Neural progenitor cell (in vitro differentiated cells): ENCODE data around the gene RWDD1. TPM values are rescaled to one million over a fixed set of nuclear protein-coding genes. Genes with fewer than 3 reads are reported as not detected.

Experiments used
- DNase-seq: peaks from one replicate; pipeline ENCODE4 v3.0.0-alpha.2; 2016; ENCODE audit warnings: low spot score
- H2AFZ ChIP-seq: fragments of 200-600 bp; sonication (generic); replicated peaks from 2 replicates; pipeline ENCODE4 v1.6.1; 2016; ENCODE audit warnings: antibody characterized with exemption
- H3F3A ChIP-seq: fragments of 200-600 bp; sonication (generic); 2 replicates; pipeline ENCODE4 v1.6.1; 2016; ENCODE audit warnings: antibody characterized with exemption, low read depth
- H3K27ac ChIP-seq: fragments of 200-600 bp; sonication (generic); 2 replicates; pipeline ENCODE4 v1.5.1; 2016; ENCODE audit warnings: mild to moderate bottlenecking
- H3K27me3 ChIP-seq: fragments of 200-600 bp; sonication (generic); 2 replicates; pipeline ENCODE4 v1.6.1; 2016; ENCODE audit warnings: mild to moderate bottlenecking, moderate library complexity
- H3K36me3 ChIP-seq: fragments of 200-600 bp; sonication (generic); 2 replicates; pipeline ENCODE4 v1.5.1; 2016
- H3K4me1 ChIP-seq: fragments of 200-600 bp; sonication (generic); 2 replicates; pipeline ENCODE4 v1.6.1; 2016; ENCODE audit warnings: mixed run types
- H3K4me2 ChIP-seq: fragments of 200-600 bp; sonication (generic); 2 replicates; pipeline ENCODE4 v1.6.1; 2016
- H3K4me3 ChIP-seq: fragments of 200-600 bp; sonication (generic); 2 replicates; pipeline ENCODE4 v1.5.1; 2016
- H3K79me2 ChIP-seq: fragments of 200-600 bp; sonication (generic); 2 replicates; pipeline ENCODE4 v1.6.1; 2016; ENCODE audit warnings: low read depth
- H3K9ac ChIP-seq: fragments of 200-600 bp; sonication (generic); 2 replicates; pipeline ENCODE4 v1.6.1; 2016
- H3K9me3 ChIP-seq: fragments of 200-600 bp; sonication (generic); 2 replicates; pipeline ENCODE4 v1.5.1; 2016; ENCODE audit warnings: low read depth
- H4K20me1 ChIP-seq: fragments of 200-600 bp; sonication (generic); 2 replicates; pipeline ENCODE4 v1.6.1; 2016; ENCODE audit warnings: low read depth
- H3K27ac Mint-ChIP-seq: 3 replicates; pipeline ENCODE4 v1.8.0; 2021; ENCODE audit warnings: mixed read lengths
- H3K27me3 Mint-ChIP-seq: 2 replicates; pipeline ENCODE4 v1.8.0; 2022; ENCODE audit warnings: low read depth, mild to moderate bottlenecking, inconsistent platforms, moderate library complexity, mixed read lengths; ENCODE audit not compliant: insufficient read depth
- H3K36me3 Mint-ChIP-seq: 3 replicates; pipeline ENCODE4 v1.8.0; 2021; ENCODE audit warnings: mixed read lengths
- H3K4me1 Mint-ChIP-seq: 3 replicates; pipeline ENCODE4 v1.8.0; 2021; ENCODE audit warnings: mixed read lengths
- H3K4me3 Mint-ChIP-seq: 3 replicates; pipeline ENCODE4 v1.8.0; 2021; ENCODE audit warnings: mild to moderate bottlenecking, moderate library complexity, mixed read lengths
- H3K9me3 Mint-ChIP-seq: 3 replicates; pipeline ENCODE4 v1.8.0; 2020; ENCODE audit warnings: mixed read lengths
- EZH2 ChIP-seq: fragments of 200-600 bp; sonication (generic); IDR thresholded peaks from 2 replicates; pipeline ENCODE4 v1.6.1; 2017; ENCODE audit warnings: antibody characterized with exemption, mild to moderate bottlenecking, moderate library complexity
- EZH2phosphoT487 ChIP-seq: fragments of 200-600 bp; sonication (generic); IDR thresholded peaks from 2 replicates; pipeline ENCODE4 v1.6.1; 2017; ENCODE audit warnings: antibody characterized with exemption
- total RNA-seq: library from RNA; depleted of rRNA; stranded (reverse); fragments of >200 nt; gene quantifications from 2 replicates; pipeline ENCODE4 v1.2.3, GENCODE V29; 2015; ENCODE audit warnings: low replicate concordance
- TF ChIP-seq, protein P1 (sequence below): fragments of 200-600 bp; sonication (generic); IDR thresholded peaks from 2 replicates; pipeline ENCODE4 v1.5.1; 2017; ENCODE audit warnings: antibody characterized with exemption, mild to moderate bottlenecking

Gene RWDD1
- total RNA-seq, 1 donor from 2014 or later = 43.2 TPM

DNA sequence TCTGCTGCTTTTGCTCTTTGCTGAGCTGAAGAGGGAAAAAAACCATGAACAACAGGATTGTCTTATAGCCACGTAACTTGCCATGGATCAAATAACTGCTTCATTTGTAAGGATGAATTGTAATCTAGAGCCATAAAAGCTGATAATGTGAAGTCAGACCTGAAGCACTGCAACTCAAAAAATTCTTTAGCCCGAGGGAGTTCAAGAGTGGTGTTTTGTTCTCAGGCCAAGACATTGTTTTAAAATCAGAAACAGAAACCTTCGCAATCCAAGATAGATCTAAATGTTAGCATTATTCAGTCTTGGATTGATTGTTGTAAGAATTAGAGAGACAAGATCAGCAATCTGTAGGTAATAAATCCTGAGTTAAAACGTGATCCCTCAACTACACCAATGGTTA, 25.7 kb upstream of the RWDD1 start, which contains the start of gene TRAPPC3L:
Gene TRAPPC3L, minus strand, starts transcription at position 34 of the 400 bp plus-strand sequence. CDS start 170 bp downstream, outside the sequence.
- no peak within 1 kb of the TSS for H3K4me2 ChIP-seq

GRCh38 chr6:116547358-116547757, 23.9 kb upstream of the RWDD1 start:
- Histone ChIP-seq H3K4me3 (no peak overlapping the region), H3F3A (no peaks in the 10 kb centered on the region), H4K20me1 (no peaks in the 10 kb centered on the region), H3K4me1 (no peaks in the 10 kb centered on the region), H2AFZ (peak overlapping the region; percentile 5), H3K9me3 (no peaks in the 10 kb centered on the region), H3K27me3 (no peaks in the 10 kb centered on the region), H3K27ac (no peak overlapping the region), H3K4me2 (no peak overlapping the region), H3K36me3 (no peaks in the 10 kb centered on the region), H3K79me2 (no peaks in the 10 kb centered on the region), H3K9ac (no peak overlapping the region)
- no peak for DNase-seq
- H3K9me3 Mint-ChIP-seq = no peaks in the 10 kb centered on the region
- peaks cover 5% of the 10 kb centered on the region for H3K4me1 Mint-ChIP-seq
- no peaks in the 10 kb centered on the region for H3K36me3 Mint-ChIP-seq
- TF ChIP-seq, protein P1, sequence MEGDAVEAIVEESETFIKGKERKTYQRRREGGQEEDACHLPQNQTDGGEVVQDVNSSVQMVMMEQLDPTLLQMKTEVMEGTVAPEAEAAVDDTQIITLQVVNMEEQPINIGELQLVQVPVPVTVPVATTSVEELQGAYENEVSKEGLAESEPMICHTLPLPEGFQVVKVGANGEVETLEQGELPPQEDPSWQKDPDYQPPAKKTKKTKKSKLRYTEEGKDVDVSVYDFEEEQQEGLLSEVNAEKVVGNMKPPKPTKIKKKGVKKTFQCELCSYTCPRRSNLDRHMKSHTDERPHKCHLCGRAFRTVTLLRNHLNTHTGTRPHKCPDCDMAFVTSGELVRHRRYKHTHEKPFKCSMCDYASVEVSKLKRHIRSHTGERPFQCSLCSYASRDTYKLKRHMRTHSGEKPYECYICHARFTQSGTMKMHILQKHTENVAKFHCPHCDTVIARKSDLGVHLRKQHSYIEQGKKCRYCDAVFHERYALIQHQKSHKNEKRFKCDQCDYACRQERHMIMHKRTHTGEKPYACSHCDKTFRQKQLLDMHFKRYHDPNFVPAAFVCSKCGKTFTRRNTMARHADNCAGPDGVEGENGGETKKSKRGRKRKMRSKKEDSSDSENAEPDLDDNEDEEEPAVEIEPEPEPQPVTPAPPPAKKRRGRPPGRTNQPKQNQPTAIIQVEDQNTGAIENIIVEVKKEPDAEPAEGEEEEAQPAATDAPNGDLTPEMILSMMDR = no peak
- no peak for TF ChIP-seq EZH2
- TF ChIP-seq EZH2phosphoT487 = no peak
- no peak overlapping the region for H3K4me3 Mint-ChIP-seq
- no peak overlapping the region for H3K27ac Mint-ChIP-seq
- H3K27me3 Mint-ChIP-seq = peaks cover 2% of the 10 kb centered on the region

More for the DNA sequence above, 25.7 kb upstream of the RWDD1 start, which contains the start of gene TRAPPC3L:
- H2AFZ ChIP-seq = no peak within 1 kb of the TSS
- H3K79me2 ChIP-seq = no peaks in the 10 kb centered on the region
- Mint-ChIP-seq H3K9me3 (no peaks in the 10 kb centered on the region), H3K27me3 (no peaks in the 10 kb centered on the region), H3K36me3 (no peaks in the 10 kb centered on the region), H3K4me1 (peaks cover 5% of the 10 kb centered on the region), H3K4me3 (no peak within 1 kb of the TSS), H3K27ac (no peak within 1 kb of the TSS)
- no peaks in the 10 kb centered on the region for H3K27me3 ChIP-seq
- no peak for DNase-seq
- no peak within 1 kb of the TSS for H3K27ac ChIP-seq
- H3K4me1 ChIP-seq = no peaks in the 10 kb centered on the region
- no peaks in the 10 kb centered on the region for H4K20me1 ChIP-seq
- no peak within 1 kb of the TSS for H3K4me3 ChIP-seq
- TF ChIP-seq EZH2 (no peak), EZH2phosphoT487 (no peak)
- TF ChIP-seq, protein P1 = no peak
- H3K9me3 ChIP-seq = no peaks in the 10 kb centered on the region
- H3K9ac ChIP-seq = no peak within 1 kb of the TSS
- no peaks in the 10 kb centered on the region for H3F3A ChIP-seq
- no peaks in the 10 kb centered on the region for H3K36me3 ChIP-seq

DNA sequence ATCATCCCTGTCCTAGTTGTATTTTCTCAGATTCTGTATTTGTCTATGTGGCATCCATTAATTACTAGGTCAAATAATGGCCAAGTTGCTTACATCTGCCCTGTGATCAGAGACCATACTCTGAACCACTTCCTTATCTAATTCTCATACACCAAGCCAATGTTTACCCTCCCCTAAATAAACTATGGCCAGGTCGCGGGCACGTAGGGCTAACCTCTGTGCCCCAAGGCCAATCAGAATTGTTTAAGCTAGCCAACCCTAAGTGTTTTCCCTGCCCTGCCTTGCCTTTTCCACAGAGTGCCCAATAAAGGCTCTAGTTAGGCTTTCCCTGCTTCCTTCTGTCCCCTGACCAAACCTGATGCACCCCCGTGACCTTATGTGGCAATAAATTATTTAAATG, 20.5 kb upstream of the RWDD1 start:
- Histone ChIP-seq H3K79me2 (no peaks in the 10 kb centered on the region), H3K4me2 (no peak overlapping the region), H3K36me3 (no peaks in the 10 kb centered on the region), H2AFZ (peak overlapping the region; percentile 17), H3K9me3 (no peaks in the 10 kb centered on the region), H3K27ac (no peak overlapping the region), H3K27me3 (no peaks in the 10 kb centered on the region), H3F3A (no peaks in the 10 kb centered on the region), H4K20me1 (no peaks in the 10 kb centered on the region), H3K9ac (no peak overlapping the region), H3K4me1 (no peaks in the 10 kb centered on the region), H3K4me3 (no peak overlapping the region)
- Mint-ChIP-seq H3K4me3 (no peak overlapping the region), H3K27ac (no peak overlapping the region), H3K27me3 (peaks cover 5% of the 10 kb centered on the region), H3K36me3 (no peaks in the 10 kb centered on the region), H3K4me1 (no peaks in the 10 kb centered on the region), H3K9me3 (no peaks in the 10 kb centered on the region)
- TF ChIP-seq EZH2phosphoT487 (no peak), EZH2 (no peak)
- TF ChIP-seq, protein P1 = no peak
- DNase-seq = no peak
